Ishikawa (cell line): ENCODE measurements around the gene KRTAP19-1.

Experiments
- CEBPB ChIP-seq: IDR thresholded peaks from 2 replicates; pipeline ENCODE4 v1.6.1; 2012
- CREB1 ChIP-seq: IDR thresholded peaks from 2 replicates; pipeline ENCODE4 v1.6.1; 2012; ENCODE audit warnings: low read depth
- EGR1 ChIP-seq: IDR thresholded peaks from 2 replicates; pipeline ENCODE4 v1.6.1; 2012
- EP300 ChIP-seq: IDR thresholded peaks from 2 replicates; pipeline ENCODE4 v1.6.1; 2012; ENCODE audit warnings: borderline replicate concordance
- FOXM1 ChIP-seq: IDR thresholded peaks from 2 replicates; pipeline ENCODE4 v1.6.1; 2012; ENCODE audit warnings: low read depth, borderline replicate concordance
- NFIC ChIP-seq: IDR thresholded peaks from 2 replicates; pipeline ENCODE4 v1.6.1; 2012
- RAD21 ChIP-seq: IDR thresholded peaks from 2 replicates; pipeline ENCODE4 v1.6.1; 2012; ENCODE audit warnings: low read depth
- TAF1 ChIP-seq: IDR thresholded peaks from 2 replicates; pipeline ENCODE4 v1.6.1; 2012; ENCODE audit warnings: low read depth, mild to moderate bottlenecking
- TCF12 ChIP-seq: IDR thresholded peaks from 2 replicates; pipeline ENCODE4 v1.6.1; 2012; ENCODE audit warnings: low read depth
- TEAD4 ChIP-seq: IDR thresholded peaks from 2 replicates; pipeline ENCODE4 v1.6.1; 2012
- YY1 ChIP-seq: IDR thresholded peaks from 2 replicates; pipeline ENCODE4 v1.6.1; 2012; ENCODE audit warnings: low read depth
- ZBTB7A ChIP-seq: IDR thresholded peaks from 2 replicates; pipeline ENCODE4 v1.6.1; 2012; ENCODE audit warnings: low read depth
- TF ChIP-seq, protein P1 (sequence below): IDR thresholded peaks from 2 replicates; pipeline ENCODE4 v1.6.1; 2012
- TF ChIP-seq, protein P2 (sequence below): IDR thresholded peaks from 2 replicates; pipeline ENCODE4 v1.6.1; 2012
- TF ChIP-seq, protein P3 (sequence below): IDR thresholded peaks from 2 replicates; pipeline ENCODE4 v1.6.1; 2012; ENCODE audit warnings: low read depth, mild to moderate bottlenecking

Gene KRTAP19-1

DNA sequence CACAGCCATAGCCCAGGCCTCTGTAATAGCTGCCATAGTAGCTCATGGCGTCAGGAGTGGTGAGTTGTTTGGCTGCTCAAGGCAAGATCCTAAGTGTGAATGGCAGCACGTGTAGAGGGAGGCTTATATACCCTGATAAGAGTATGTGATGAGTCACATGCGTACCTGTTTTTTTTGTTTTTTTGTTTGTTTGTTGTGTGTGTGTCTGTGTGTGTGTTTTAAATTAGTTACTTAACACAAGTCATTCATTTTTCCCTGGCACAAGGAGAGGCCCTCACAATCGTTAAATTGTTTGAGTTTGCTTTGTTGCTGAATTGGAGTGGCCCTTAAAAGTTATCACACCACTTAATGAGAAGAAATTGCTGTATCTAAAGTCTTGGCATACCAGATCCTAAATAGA is 16.9 kb upstream of the KRTAP19-1 start, which contains the start of gene KRTAP19-4:
Gene KRTAP19-4, minus strand, starts transcription at position 101 of the 400 bp plus-strand sequence. Its CDS starts 55 bp downstream, at position 46.
- TF ChIP-seq EP300 (no peak), YY1 (no peak), ZBTB7A (no peak), TAF1 (no peak), EGR1 (no peak), TEAD4 (no peak), TCF12 (no peak), FOXM1 (no peak), RAD21 (no peak), NFIC (no peak), CEBPB (no peak), CREB1 (no peak)
- TF ChIP-seq, protein P1, sequence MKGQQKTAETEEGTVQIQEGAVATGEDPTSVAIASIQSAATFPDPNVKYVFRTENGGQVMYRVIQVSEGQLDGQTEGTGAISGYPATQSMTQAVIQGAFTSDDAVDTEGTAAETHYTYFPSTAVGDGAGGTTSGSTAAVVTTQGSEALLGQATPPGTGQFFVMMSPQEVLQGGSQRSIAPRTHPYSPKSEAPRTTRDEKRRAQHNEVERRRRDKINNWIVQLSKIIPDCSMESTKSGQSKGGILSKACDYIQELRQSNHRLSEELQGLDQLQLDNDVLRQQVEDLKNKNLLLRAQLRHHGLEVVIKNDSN: no peak
- TF ChIP-seq, protein P2, sequence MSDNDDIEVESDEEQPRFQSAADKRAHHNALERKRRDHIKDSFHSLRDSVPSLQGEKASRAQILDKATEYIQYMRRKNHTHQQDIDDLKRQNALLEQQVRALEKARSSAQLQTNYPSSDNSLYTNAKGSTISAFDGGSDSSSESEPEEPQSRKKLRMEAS: no peak
- TF ChIP-seq, protein P3, sequence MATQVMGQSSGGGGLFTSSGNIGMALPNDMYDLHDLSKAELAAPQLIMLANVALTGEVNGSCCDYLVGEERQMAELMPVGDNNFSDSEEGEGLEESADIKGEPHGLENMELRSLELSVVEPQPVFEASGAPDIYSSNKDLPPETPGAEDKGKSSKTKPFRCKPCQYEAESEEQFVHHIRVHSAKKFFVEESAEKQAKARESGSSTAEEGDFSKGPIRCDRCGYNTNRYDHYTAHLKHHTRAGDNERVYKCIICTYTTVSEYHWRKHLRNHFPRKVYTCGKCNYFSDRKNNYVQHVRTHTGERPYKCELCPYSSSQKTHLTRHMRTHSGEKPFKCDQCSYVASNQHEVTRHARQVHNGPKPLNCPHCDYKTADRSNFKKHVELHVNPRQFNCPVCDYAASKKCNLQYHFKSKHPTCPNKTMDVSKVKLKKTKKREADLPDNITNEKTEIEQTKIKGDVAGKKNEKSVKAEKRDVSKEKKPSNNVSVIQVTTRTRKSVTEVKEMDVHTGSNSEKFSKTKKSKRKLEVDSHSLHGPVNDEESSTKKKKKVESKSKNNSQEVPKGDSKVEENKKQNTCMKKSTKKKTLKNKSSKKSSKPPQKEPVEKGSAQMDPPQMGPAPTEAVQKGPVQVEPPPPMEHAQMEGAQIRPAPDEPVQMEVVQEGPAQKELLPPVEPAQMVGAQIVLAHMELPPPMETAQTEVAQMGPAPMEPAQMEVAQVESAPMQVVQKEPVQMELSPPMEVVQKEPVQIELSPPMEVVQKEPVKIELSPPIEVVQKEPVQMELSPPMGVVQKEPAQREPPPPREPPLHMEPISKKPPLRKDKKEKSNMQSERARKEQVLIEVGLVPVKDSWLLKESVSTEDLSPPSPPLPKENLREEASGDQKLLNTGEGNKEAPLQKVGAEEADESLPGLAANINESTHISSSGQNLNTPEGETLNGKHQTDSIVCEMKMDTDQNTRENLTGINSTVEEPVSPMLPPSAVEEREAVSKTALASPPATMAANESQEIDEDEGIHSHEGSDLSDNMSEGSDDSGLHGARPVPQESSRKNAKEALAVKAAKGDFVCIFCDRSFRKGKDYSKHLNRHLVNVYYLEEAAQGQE: no peak

DNA sequence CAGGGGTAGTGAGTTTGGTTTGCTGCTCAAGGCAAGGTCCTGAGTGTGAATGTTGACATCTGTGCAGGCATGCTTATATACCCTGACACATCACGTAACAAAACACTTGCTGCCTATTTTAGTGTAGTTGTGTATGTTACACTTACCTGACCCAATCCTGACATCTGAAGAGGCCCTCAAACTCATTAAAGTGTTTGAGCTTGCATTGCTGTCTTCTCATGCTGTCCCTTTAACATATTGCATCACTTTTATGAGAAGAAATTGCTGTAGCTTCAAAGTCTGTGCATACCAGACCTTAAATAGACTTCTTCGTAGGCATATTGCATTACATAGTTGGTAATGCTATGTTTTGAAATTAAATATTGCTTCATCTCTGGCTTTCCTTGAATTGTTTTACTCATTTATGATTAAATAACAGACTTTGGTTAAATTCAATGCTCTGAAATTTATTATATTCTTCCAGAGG is 11.8 kb upstream of the KRTAP19-1 start, which contains the start of gene KRTAP19-3:
Gene KRTAP19-3, minus strand, starts transcription at position 51 of the 466 bp plus-strand sequence. CDS start 56 bp downstream, outside the sequence.
- no peak for TF ChIP-seq EGR1
- TF ChIP-seq, protein P2: no peak
- TF ChIP-seq TEAD4: no peak
- TF ChIP-seq, protein P3: no peak
- TF ChIP-seq RAD21: no peak
- no peak for TF ChIP-seq TAF1
- no peak for TF ChIP-seq CEBPB
- no peak for TF ChIP-seq EP300
- no peak for TF ChIP-seq NFIC
- TF ChIP-seq TCF12: no peak
- no peak for TF ChIP-seq YY1

DNA sequence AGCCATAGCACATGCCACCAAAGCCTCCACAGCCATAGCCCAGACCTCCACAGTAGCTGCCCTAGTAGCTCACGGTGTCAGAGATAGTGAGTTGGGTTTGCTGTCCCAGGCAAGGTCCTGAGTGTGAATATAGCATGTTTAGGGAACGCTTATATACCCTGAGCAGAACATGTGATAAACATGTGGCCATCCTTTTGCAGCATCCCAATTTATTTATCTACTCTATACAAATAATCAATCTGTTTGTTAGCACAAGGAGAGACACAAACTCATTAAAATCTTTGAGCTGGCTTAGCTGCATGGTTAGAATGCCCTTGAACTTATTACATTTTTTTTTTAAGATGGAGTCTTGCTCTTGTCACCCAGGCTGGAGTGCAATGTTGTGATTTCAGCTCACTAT is 7.2 kb upstream of the KRTAP19-1 start, which contains the start of gene KRTAP19-2:
Gene KRTAP19-2, minus strand, starts transcription at position 101 of the 400 bp plus-strand sequence. Its CDS starts 88 bp downstream, at position 13.
- no peak for TF ChIP-seq EGR1
- TF ChIP-seq RAD21: no peak
- no peak for TF ChIP-seq TAF1
- no peak for TF ChIP-seq YY1
- TF ChIP-seq NFIC: no peak
- TF ChIP-seq CEBPB: no peak
- no peak for TF ChIP-seq ZBTB7A
- TF ChIP-seq FOXM1: no peak
- TF ChIP-seq TEAD4: no peak
- TF ChIP-seq, protein P2: no peak
- no peak for TF ChIP-seq CREB1
- TF ChIP-seq, protein P1: no peak

DNA sequence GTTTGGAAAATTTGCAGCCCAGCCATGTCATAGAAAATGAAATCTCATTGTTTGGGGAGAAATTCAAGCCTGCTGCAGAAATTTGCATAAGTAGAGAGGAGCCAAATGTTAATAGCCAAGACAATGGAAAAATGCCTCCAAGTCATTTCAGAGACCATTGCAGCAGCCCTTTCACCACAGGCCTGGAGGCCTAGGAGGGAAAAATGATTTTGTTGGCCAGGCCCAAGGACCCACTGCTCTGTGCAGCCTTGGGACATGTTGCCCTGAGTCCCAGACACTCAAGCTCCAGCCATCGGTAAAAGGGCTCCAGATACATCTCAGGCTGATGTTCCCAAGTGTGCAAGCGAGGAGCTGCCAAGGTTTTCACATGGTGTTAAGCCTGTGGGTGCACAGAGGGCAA is 6.0 kb upstream of the KRTAP19-1 start:
- no peak for TF ChIP-seq EP300
- no peak for TF ChIP-seq CEBPB
- no peak for TF ChIP-seq NFIC
- no peak for TF ChIP-seq TCF12
- no peak for TF ChIP-seq TAF1
- no peak for TF ChIP-seq RAD21
- no peak for TF ChIP-seq FOXM1
- no peak for TF ChIP-seq YY1

DNA sequence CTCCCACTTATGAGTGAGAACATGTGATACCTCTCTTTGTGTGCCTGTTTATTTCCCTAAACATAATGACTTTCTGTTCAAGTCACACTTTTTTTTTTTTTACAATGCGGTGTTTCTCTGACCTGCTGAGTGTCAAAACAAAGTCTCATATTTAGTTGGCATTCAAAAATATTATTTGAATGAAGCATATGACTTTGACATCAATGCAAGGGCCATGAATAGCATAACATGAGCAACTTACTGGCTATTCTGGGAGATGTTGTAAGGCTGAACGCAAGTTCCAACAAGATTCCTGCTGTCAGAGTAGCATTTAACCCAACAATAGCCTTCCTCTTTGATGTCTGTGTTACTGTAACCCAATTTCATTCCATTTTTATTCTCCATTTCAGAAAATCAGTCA is 2.0 kb upstream of the KRTAP19-1 start:
- TF ChIP-seq TAF1: no peak
- TF ChIP-seq, protein P3: no peak
- no peak for TF ChIP-seq EP300
- no peak for TF ChIP-seq FOXM1
- TF ChIP-seq, protein P1: no peak
- no peak for TF ChIP-seq RAD21
- no peak for TF ChIP-seq TEAD4
- TF ChIP-seq NFIC: no peak
- TF ChIP-seq YY1: no peak
- TF ChIP-seq CEBPB: no peak
- no peak for TF ChIP-seq ZBTB7A
- TF ChIP-seq CREB1: no peak
- no peak for TF ChIP-seq TCF12
- TF ChIP-seq, protein P2: no peak
- no peak for TF ChIP-seq EGR1
